HEK293 (cell line): ENCODE measurements around the gene SLC25A30.

Experiments used
- BCL11A ChIP-seq: fragments of 450-650 bp; formaldehyde crosslinking; IDR thresholded peaks from 2 replicates; pipeline ENCODE4 v1.5.1; 2016; ENCODE audit warnings: low read depth, missing biosample characterization, missing genetic modification characterization
- FEZF1 ChIP-seq: fragments of 450-650 bp; formaldehyde crosslinking; IDR thresholded peaks from 2 replicates; pipeline ENCODE4 v1.5.1; 2016; ENCODE audit warnings: missing biosample characterization, missing genetic modification characterization
- GFI1B ChIP-seq: fragments of 450-650 bp; formaldehyde crosslinking; IDR thresholded peaks from 2 replicates; pipeline ENCODE4 v1.5.1; 2016; ENCODE audit warnings: missing biosample characterization, missing genetic modification characterization
- GLI2 ChIP-seq: fragments of 450-650 bp; formaldehyde crosslinking; IDR thresholded peaks from 2 replicates; pipeline ENCODE4; 2017; ENCODE audit warnings: missing biosample characterization, missing genetic modification characterization, low read depth, borderline replicate concordance
- HOXC10 ChIP-seq: sonication (generic); formaldehyde crosslinking; IDR thresholded peaks from 2 replicates; pipeline ENCODE4 v1.8.1; 2023; ENCODE audit warnings: mild to moderate bottlenecking, missing genetic modification reagents
- SCRT1 ChIP-seq: fragments of 450-650 bp; formaldehyde crosslinking; IDR thresholded peaks from 2 replicates; pipeline ENCODE4 v1.5.1; 2016; ENCODE audit warnings: missing biosample characterization, missing genetic modification characterization, borderline replicate concordance
- SP2 ChIP-seq: fragments of 450-650 bp; formaldehyde crosslinking; IDR thresholded peaks from 2 replicates; pipeline ENCODE4 v1.5.1; 2016; ENCODE audit warnings: missing biosample characterization, missing genetic modification characterization
- YY2 ChIP-seq: fragments of 450-650 bp; formaldehyde crosslinking; IDR thresholded peaks from 2 replicates; pipeline ENCODE4 v1.5.1; 2016; ENCODE audit warnings: missing biosample characterization, missing genetic modification characterization
- ZBTB21 ChIP-seq: fragments of 450-650 bp; formaldehyde crosslinking; IDR thresholded peaks from 2 replicates; pipeline ENCODE4 v1.5.1; 2017; ENCODE audit warnings: missing biosample characterization, missing genetic modification characterization
- ZNF133 ChIP-seq: fragments of 450-650 bp; formaldehyde crosslinking; IDR thresholded peaks from 2 replicates; pipeline ENCODE4 v1.5.1; 2016; ENCODE audit warnings: missing biosample characterization, missing genetic modification characterization
- ZNF184 ChIP-seq: fragments of 450-650 bp; IDR thresholded peaks from 2 replicates; pipeline ENCODE4 v1.5.1; 2018; ENCODE audit warnings: missing biosample characterization, mild to moderate bottlenecking, missing genetic modification characterization
- ZNF19 ChIP-seq: fragments of 450-650 bp; formaldehyde crosslinking; IDR thresholded peaks from 2 replicates; pipeline ENCODE4; 2016; ENCODE audit warnings: missing biosample characterization, missing genetic modification characterization, low read depth
- ZNF202 ChIP-seq: fragments of 450-650 bp; formaldehyde crosslinking; IDR thresholded peaks from 2 replicates; pipeline ENCODE4 v1.5.1; 2016; ENCODE audit warnings: missing biosample characterization, missing genetic modification characterization, borderline replicate concordance
- ZNF394 ChIP-seq: fragments of 450-650 bp; formaldehyde crosslinking; IDR thresholded peaks from 2 replicates; pipeline ENCODE4 v1.5.1; 2016; ENCODE audit warnings: missing biosample characterization, missing genetic modification characterization, mild to moderate bottlenecking, moderate library complexity, borderline replicate concordance
- ZNF529 ChIP-seq: fragments of 450-650 bp; formaldehyde crosslinking; IDR thresholded peaks from 2 replicates; pipeline ENCODE4 v1.5.1; 2017; ENCODE audit warnings: missing genetic modification characterization, missing biosample characterization; ENCODE audit not compliant: insufficient replicate concordance
- ZNF544 ChIP-seq: fragments of 450-650 bp; formaldehyde crosslinking; IDR thresholded peaks from 2 replicates; pipeline ENCODE4 v1.5.0; 2017; ENCODE audit warnings: missing biosample characterization, missing genetic modification characterization
- ZNF555 ChIP-seq: fragments of 450-650 bp; formaldehyde crosslinking; conservative IDR thresholded peaks from 2 replicates; pipeline ENCODE4 v1.5.1; 2017; ENCODE audit warnings: missing biosample characterization, mild to moderate bottlenecking, missing genetic modification characterization, inconsistent platforms
- ZNF560 ChIP-seq: fragments of 450-650 bp; formaldehyde crosslinking; IDR thresholded peaks from 2 replicates; pipeline ENCODE4 v1.5.1; 2017; ENCODE audit warnings: missing biosample characterization, missing genetic modification characterization, borderline replicate concordance
- ZNF610 ChIP-seq: fragments of 450-650 bp; formaldehyde crosslinking; IDR thresholded peaks from 2 replicates; pipeline ENCODE4 v1.5.1; 2016; ENCODE audit warnings: missing biosample characterization, missing genetic modification characterization, borderline replicate concordance
- ZNF629 ChIP-seq: fragments of 450-650 bp; formaldehyde crosslinking; IDR thresholded peaks from 2 replicates; pipeline ENCODE4 v1.5.1; 2017; ENCODE audit warnings: missing biosample characterization, missing genetic modification characterization
- ZNF664 ChIP-seq: fragments of 450-650 bp; formaldehyde crosslinking; IDR thresholded peaks from 2 replicates; pipeline ENCODE4 v1.5.1; 2016; ENCODE audit warnings: missing biosample characterization, missing genetic modification characterization
- ZNF776 ChIP-seq: fragments of 450-650 bp; formaldehyde crosslinking; IDR thresholded peaks from 2 replicates; pipeline ENCODE4 v1.5.0; 2017; ENCODE audit warnings: missing biosample characterization, missing genetic modification characterization, borderline replicate concordance
- TF ChIP-seq, protein P1 (sequence below): fragments of 450-650 bp; formaldehyde crosslinking; IDR thresholded peaks from 2 replicates; pipeline ENCODE4 v1.5.1; 2017; ENCODE audit warnings: missing biosample characterization, mild to moderate bottlenecking, missing genetic modification characterization, moderate library complexity
- TF ChIP-seq, protein P2 (sequence below): fragments of 450-650 bp; formaldehyde crosslinking; IDR thresholded peaks from 2 replicates; pipeline ENCODE4 v1.5.1; 2016; ENCODE audit warnings: missing biosample characterization, missing genetic modification characterization
- TF ChIP-seq, protein P3 (sequence below): fragments of 450-650 bp; formaldehyde crosslinking; IDR thresholded peaks from 2 replicates; pipeline ENCODE4 v1.5.1; 2016; ENCODE audit warnings: missing biosample characterization, missing genetic modification characterization
- TF ChIP-seq, protein P4 (sequence below): fragments of 450-650 bp; formaldehyde crosslinking; IDR thresholded peaks from 2 replicates; pipeline ENCODE4 v1.5.1; 2017; ENCODE audit warnings: missing biosample characterization, missing genetic modification characterization
- TF ChIP-seq, protein P5 (sequence below): fragments of 450-650 bp; formaldehyde crosslinking; IDR thresholded peaks from 2 replicates; pipeline ENCODE4 v1.5.1; 2016; ENCODE audit warnings: missing biosample characterization, missing genetic modification characterization, borderline replicate concordance
- TF ChIP-seq, protein P6 (sequence below): sonication (generic); formaldehyde crosslinking; IDR thresholded peaks from 2 replicates; pipeline ENCODE4 v1.8.1; 2022; ENCODE audit warnings: mild to moderate bottlenecking, moderate library complexity, missing genetic modification reagents

The SLC25A30 gene

DNA sequence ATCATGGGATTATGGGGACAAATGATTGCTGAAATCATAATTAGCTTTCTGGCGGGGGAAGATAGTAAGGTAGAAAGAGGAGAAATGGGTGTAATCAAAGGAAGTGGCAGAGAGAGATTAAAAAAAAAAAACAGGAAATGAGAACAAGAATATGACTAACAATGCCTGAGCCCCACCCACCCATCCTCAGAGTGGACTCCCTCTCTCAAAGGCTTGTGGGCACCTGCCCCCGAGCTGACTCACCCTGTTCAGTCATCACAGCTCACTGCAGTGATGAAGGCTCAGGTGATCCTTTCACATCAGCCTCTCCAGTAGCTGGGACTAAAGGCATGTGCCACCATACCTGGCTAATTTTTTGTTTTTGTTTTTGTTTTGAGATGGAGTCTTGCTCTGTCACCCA is 50.8 kb downstream of the SLC25A30 start (continued):
- TF ChIP-seq, protein P1, sequence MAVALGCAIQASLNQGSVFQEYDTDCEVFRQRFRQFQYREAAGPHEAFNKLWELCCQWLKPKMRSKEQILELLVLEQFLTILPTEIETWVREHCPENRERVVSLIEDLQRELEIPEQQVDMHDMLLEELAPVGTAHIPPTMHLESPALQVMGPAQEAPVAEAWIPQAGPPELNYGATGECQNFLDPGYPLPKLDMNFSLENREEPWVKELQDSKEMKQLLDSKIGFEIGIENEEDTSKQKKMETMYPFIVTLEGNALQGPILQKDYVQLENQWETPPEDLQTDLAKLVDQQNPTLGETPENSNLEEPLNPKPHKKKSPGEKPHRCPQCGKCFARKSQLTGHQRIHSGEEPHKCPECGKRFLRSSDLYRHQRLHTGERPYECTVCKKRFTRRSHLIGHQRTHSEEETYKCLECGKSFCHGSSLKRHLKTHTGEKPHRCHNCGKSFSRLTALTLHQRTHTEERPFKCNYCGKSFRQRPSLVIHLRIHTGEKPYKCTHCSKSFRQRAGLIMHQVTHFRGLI (tag by site-specific recombination), result no peak
- TF ChIP-seq, protein P2, sequence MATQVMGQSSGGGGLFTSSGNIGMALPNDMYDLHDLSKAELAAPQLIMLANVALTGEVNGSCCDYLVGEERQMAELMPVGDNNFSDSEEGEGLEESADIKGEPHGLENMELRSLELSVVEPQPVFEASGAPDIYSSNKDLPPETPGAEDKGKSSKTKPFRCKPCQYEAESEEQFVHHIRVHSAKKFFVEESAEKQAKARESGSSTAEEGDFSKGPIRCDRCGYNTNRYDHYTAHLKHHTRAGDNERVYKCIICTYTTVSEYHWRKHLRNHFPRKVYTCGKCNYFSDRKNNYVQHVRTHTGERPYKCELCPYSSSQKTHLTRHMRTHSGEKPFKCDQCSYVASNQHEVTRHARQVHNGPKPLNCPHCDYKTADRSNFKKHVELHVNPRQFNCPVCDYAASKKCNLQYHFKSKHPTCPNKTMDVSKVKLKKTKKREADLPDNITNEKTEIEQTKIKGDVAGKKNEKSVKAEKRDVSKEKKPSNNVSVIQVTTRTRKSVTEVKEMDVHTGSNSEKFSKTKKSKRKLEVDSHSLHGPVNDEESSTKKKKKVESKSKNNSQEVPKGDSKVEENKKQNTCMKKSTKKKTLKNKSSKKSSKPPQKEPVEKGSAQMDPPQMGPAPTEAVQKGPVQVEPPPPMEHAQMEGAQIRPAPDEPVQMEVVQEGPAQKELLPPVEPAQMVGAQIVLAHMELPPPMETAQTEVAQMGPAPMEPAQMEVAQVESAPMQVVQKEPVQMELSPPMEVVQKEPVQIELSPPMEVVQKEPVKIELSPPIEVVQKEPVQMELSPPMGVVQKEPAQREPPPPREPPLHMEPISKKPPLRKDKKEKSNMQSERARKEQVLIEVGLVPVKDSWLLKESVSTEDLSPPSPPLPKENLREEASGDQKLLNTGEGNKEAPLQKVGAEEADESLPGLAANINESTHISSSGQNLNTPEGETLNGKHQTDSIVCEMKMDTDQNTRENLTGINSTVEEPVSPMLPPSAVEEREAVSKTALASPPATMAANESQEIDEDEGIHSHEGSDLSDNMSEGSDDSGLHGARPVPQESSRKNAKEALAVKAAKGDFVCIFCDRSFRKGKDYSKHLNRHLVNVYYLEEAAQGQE (tag by site-specific recombination), result no peak; the same call in 1 of the 2 replicates
- TF ChIP-seq, protein P3, sequence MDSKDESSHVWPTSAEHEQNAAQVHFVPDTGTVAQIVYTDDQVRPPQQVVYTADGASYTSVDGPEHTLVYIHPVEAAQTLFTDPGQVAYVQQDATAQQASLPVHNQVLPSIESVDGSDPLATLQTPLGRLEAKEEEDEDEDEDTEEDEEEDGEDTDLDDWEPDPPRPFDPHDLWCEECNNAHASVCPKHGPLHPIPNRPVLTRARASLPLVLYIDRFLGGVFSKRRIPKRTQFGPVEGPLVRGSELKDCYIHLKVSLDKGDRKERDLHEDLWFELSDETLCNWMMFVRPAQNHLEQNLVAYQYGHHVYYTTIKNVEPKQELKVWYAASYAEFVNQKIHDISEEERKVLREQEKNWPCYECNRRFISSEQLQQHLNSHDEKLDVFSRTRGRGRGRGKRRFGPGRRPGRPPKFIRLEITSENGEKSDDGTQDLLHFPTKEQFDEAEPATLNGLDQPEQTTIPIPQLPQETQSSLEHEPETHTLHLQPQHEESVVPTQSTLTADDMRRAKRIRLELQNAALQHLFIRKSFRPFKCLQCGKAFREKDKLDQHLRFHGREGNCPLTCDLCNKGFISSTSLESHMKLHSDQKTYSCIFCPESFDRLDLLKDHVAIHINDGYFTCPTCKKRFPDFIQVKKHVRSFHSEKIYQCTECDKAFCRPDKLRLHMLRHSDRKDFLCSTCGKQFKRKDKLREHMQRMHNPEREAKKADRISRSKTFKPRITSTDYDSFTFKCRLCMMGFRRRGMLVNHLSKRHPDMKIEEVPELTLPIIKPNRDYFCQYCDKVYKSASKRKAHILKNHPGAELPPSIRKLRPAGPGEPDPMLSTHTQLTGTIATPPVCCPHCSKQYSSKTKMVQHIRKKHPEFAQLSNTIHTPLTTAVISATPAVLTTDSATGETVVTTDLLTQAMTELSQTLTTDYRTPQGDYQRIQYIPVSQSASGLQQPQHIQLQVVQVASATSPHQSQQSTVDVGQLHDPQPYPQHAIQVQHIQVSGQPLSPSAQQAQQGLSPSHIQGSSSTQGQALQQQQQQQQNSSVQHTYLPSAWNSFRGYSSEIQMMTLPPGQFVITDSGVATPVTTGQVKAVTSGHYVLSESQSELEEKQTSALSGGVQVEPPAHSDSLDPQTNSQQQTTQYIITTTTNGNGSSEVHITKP (tag by site-specific recombination), result peak; percentile 87
- TF ChIP-seq BCL11A (tag by site-specific recombination) (no peak), ZNF544 (no peak), SCRT1 (tag by site-specific recombination) (no peak), SP2 (tag by site-specific recombination) (peak; percentile 52), YY2 (tag by site-specific recombination) (no peak), ZNF19 (tag by site-specific recombination) (no peak), ZNF133 (tag by site-specific recombination) (no peak), FEZF1 (tag by site-specific recombination) (no peak), ZNF560 (tag by site-specific recombination) (no peak), ZNF610 (tag by site-specific recombination) (no peak), ZNF555 (tag by site-specific recombination) (no peak), GFI1B (tag by site-specific recombination) (no peak), GLI2 (no peak), ZNF394 (tag by site-specific recombination) (peak; percentile 99), ZNF529 (no peak), ZNF776 (tag by site-specific recombination) (no peak), ZNF629 (tag by site-specific recombination) (peak; percentile 86), ZNF202 (tag by site-specific recombination) (no peak), ZNF184 (tag by site-specific recombination) (no peak), ZNF664 (tag by site-specific recombination) (no peak), HOXC10 (CRISPR knock-in tag) (no peak), ZBTB21 (tag by site-specific recombination) (peak; percentile 18; the same call in 1 of the 2 replicates)
- TF ChIP-seq, protein P4, sequence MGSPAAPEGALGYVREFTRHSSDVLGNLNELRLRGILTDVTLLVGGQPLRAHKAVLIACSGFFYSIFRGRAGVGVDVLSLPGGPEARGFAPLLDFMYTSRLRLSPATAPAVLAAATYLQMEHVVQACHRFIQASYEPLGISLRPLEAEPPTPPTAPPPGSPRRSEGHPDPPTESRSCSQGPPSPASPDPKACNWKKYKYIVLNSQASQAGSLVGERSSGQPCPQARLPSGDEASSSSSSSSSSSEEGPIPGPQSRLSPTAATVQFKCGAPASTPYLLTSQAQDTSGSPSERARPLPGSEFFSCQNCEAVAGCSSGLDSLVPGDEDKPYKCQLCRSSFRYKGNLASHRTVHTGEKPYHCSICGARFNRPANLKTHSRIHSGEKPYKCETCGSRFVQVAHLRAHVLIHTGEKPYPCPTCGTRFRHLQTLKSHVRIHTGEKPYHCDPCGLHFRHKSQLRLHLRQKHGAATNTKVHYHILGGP (tag by site-specific recombination), result no peak
- TF ChIP-seq, protein P5, sequence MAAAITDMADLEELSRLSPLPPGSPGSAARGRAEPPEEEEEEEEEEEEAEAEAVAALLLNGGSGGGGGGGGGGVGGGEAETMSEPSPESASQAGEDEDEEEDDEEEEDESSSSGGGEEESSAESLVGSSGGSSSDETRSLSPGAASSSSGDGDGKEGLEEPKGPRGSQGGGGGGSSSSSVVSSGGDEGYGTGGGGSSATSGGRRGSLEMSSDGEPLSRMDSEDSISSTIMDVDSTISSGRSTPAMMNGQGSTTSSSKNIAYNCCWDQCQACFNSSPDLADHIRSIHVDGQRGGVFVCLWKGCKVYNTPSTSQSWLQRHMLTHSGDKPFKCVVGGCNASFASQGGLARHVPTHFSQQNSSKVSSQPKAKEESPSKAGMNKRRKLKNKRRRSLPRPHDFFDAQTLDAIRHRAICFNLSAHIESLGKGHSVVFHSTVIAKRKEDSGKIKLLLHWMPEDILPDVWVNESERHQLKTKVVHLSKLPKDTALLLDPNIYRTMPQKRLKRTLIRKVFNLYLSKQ, result no peak
- TF ChIP-seq, protein P6, sequence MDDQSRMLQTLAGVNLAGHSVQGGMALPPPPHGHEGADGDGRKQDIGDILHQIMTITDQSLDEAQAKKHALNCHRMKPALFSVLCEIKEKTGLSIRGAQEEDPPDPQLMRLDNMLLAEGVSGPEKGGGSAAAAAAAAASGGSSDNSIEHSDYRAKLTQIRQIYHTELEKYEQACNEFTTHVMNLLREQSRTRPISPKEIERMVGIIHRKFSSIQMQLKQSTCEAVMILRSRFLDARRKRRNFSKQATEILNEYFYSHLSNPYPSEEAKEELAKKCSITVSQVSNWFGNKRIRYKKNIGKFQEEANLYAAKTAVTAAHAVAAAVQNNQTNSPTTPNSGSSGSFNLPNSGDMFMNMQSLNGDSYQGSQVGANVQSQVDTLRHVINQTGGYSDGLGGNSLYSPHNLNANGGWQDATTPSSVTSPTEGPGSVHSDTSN (CRISPR knock-in tag), result no peak
